A549 treated with ZK216348 at 1 μM for 4 hours (cell line): Measurements from ENCODE around the gene GCFC2. TPM values are rescaled to one million over a fixed set of nuclear protein-coding genes. Genes with fewer than 3 reads are reported as not detected.

Source experiments
- total RNA-seq: library from RNA; stranded (reverse); fragments of 200-300 nt; extraction: Qiagen RNA extraction; gene quantifications from 5 replicates; pipeline ENCODE4 v1.2.3, GENCODE V29; 2022; ENCODE audit warnings: low read depth

The GCFC2 gene
- 11.8 to 22.7 TPM (median 17.2 TPM) in 5 replicates for total RNA-seq

DNA sequence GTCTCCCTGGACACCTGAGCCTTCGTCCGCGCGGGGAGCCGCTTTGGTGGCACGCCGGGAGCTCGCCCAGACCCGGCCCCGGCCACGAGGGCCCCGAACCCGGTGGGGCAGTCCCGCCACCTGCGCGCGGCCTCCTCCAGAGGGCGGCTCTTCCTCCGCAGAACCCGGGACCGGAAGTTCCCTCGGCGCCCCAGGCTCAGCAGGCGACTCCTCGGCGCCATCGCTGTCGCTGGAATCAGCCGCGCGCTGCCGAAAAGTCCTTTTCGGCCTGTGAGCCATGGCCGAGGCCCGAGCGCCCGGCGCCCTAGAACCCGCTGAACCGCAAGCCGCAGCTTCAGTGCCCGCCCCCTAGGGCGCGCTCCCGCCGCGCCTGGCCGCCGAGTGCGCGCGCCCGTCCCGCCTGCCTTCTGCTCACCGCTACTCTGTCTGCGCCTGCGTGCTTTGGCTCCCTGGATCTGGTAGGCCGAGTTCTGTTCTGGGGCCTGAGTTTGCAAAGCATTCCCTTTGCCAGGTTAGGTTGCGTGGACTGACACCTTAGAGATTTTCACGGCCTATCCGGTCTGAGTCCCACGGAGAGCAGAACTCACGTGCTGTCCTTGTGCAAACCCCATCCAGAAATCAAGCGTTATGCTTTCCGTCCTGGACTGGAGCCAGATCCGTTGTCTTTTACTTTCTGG is at the start of gene GCFC2:
GCFC2 (minus strand) TSS at position 339 of the 677 bp plus-strand sequence; CDS start at position 279, 60 bp downstream.

DNA sequence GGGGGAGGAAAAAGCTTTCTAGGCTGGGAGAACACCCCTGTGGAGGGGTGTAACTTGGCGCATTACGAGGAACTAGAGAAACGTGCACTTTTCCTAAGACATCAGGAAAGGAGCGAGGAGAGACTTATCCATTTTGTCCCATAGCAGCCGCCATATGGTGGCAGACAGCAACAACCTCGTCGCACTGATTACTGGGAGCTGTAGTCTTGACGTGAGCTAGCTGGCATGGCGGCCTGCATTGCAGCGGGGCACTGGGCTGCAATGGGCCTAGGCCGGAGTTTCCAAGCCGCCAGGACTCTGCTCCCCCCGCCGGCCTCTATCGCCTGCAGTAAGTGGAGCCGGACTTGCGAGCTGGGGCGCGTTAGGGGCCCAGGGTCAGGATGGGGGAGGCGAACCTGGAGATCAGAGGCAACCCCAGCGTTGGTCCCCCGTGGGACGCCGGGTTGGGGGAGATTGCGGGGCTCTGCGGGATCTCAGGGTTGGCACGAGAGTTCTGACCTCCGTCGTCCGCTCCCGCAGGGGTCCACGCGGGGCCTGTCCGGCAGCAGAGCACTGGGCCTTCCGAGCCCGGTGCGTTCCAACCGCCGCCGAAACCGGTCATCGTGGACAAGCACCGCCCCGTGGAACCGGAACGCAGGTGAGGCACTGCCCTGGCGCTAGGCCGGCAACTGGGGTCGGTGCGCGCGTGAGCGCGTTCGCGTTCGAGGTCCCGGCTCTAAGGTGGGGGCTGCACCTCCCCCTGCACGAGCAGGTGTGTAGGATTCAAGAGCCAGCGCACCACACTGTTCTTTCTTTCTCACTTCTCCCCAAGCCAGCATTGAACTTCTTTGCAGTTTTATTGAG is 63.9 kb downstream of the GCFC2 start, which contains the start of gene MRPL19:
MRPL19 (plus strand) TSS at position 201 of the 843 bp plus-strand sequence; CDS start at position 226, 25 bp downstream.

Other genes starting within 250 kb of the GCFC2 start
- gene EVA1A, start 150.0 kb downstream of the GCFC2 start, total RNA-seq, result 6.2 to 10.3 TPM (median 8.2 TPM) in 5 replicates
- 66.0 to 80.3 TPM (median 73.3 TPM) in 5 replicates for gene MRPL19, start 64.1 kb downstream of the GCFC2 start, total RNA-seq